ENCODE results near the gene VARS1. TPM values are rescaled to one million over a fixed set of nuclear protein-coding genes. Genes with fewer than 3 reads are reported as not detected.
"Not testable (repeated sequence)": the region's sequence is repeated elsewhere in the genome, so short reads cannot be mapped to it uniquely, and the experiment has no call there.

VARS1 gene
- total and polyA plus RNA-seq, 8 donors = 11.0 to 56.5 (median 25.9) TPM

DNA sequence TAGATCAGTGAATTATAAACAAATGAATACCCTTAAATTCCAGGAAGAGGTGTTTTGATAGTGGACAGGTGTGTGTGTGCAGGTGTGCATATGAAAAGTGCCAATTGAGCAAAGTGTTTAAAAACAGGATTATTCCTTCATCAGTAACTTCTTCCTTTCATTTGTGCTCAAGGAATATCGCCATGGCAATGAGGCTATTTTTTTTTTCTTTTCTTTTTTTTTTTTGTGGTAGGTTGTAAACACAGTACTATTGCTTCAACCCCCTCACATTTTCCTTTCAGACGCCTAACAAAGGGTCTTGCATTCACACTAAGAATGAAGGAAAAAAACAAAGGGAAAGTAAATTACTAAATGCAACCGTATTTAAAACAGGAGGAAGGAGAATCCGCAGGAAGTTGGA lies 30.0 kb upstream of the VARS1 start:
- intact Hi-C loops (cut with DNase I; ENCODE audit: low total_unique reads) = no loop called here

GRCh38 chr6:31823592-31824196 lies 28.1 kb upstream of the VARS1 start:
- H3K4me3 ChIP-seq; intact Hi-C loops (cut with DNase I; ENCODE audit: low total_unique reads); DNase-seq; H3K9me3 ChIP-seq; H3K36me3 ChIP-seq; H3K27me3 ChIP-seq: not testable (repeated sequence)
- Histone ChIP-seq H3K4me1 (peaks cover 49 to 76% (median 69%) of the 10 kb centered on the region in 4 donors), H3K27ac (peak overlapping the region; percentile 30 to 99 (median 98))
- 78 to 90% (median 88%) methylated on average over 9 of the region's 9 CpGs for WGBS, 5 donors

More for the DNA sequence above, 30.0 kb upstream of the VARS1 start:
- H3K4me1 ChIP-seq = peaks cover 31 to 61% (median 51%) of the 10 kb centered on the region in 4 donors
- no peaks in the 10 kb centered on the region for H3K36me3 ChIP-seq
- no peaks in the 10 kb centered on the region for H3K9me3 ChIP-seq
- no peak for DNase-seq
- no peaks in the 10 kb centered on the region for H3K27me3 ChIP-seq
- H3K4me3 ChIP-seq = no peak overlapping the region
- peak overlapping the region; percentile 89 to 99 (median 98) for H3K27ac ChIP-seq
- no peak for TF ChIP-seq CTCF (IDR thresholded peaks at IDR 0.05)
- no peak for TF ChIP-seq POLR2A (IDR thresholded peaks at IDR 0.05)
- no peak for TF ChIP-seq POLR2AphosphoS5 (IDR thresholded peaks at IDR 0.05)
- TF ChIP-seq EP300 (IDR thresholded peaks at IDR 0.05) = no peak
- 31 to 53% (median 39%) methylated on average over 4 of the region's 4 CpGs for WGBS, 5 donors

DNA sequence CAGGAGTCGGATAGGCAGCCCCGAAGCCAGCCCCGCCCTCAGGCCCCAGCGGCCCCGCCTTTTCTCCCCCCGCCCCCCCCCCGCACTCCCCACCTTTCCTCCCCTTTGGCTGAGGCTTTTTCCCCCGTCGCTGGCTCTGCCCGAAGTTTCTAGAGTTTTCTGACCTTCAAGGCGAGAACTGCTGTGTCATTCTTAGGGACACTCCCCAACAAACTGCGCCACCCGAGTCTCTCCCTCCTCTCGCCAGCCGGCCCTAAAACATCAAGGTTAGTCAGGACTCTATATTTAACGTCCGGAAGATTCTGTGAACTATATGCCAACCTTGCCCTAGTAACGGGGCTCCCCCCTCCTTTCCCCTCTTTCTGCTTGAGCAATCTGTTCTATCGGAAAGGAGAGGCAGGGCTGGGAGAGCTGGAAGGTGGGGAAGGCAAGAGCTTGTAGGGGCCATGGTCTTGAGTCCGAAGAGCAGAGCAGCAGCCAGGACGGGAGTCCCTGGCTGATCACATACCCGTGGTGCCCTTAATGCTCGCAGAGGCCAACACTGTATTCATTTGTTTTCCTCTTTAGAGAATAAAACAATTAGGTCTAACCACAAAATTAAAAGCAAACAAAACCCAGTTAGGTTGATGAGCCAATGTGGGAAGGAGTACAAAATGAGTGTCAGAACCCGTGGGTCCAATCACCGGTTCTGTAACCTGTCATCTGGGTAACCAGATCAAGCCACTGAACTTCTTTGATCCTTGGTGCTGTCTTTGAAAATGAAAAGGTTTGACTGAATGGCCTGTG lies 26.7 kb upstream of the VARS1 start:
- Histone ChIP-seq H3K4me3 (peak overlapping the region; percentile 41 to 54 (median 48)), H3K27me3 (no peaks in the 10 kb centered on the region), H3K27ac (peak overlapping the region; percentile 89 to 99 (median 98)), H3K36me3 (no peaks in the 10 kb centered on the region), H3K9me3 (no peaks in the 10 kb centered on the region), H3K4me1 (peaks cover 61 to 89% (median 81%) of the 10 kb centered on the region in 4 donors)
- intact Hi-C loops (cut with DNase I; ENCODE audit: low total_unique reads) = no loop called here
- peak; percentile 17 for TF ChIP-seq EP300 (IDR thresholded peaks at IDR 0.05)
- peak in 1 of 4 donors; percentile 62 for TF ChIP-seq POLR2A (IDR thresholded peaks at IDR 0.05)
- no peak for TF ChIP-seq CTCF (IDR thresholded peaks at IDR 0.05)
- peak; percentile 89 to 94 (median 91) for TF ChIP-seq POLR2AphosphoS5 (IDR thresholded peaks at IDR 0.05)
- WGBS, 5 donors = 1 to 2% (median 1%) methylated on average over 22 to 25 of the region's 25 CpGs
- DNase-seq = peak; percentile 88 to 93

- Histone ChIP-seq H3K4me3 (peak overlapping the region; percentile 41 to 54 (median 48)), H3K27ac (peak overlapping the region; percentile 89 to 99 (median 98)), H3K27me3 (no peaks in the 10 kb centered on the region), H3K36me3 (no peaks in the 10 kb centered on the region), H3K9me3 (no peaks in the 10 kb centered on the region), H3K4me1 (peaks cover 59 to 85% (median 78%) of the 10 kb centered on the region in 4 donors)
- WGBS, 5 donors = 1 to 4% (median 3%) methylated on average over 38 to 39 of the region's 39 CpGs
- intact Hi-C loops (cut with DNase I; ENCODE audit: low total_unique reads) = no loop called here
- peak; percentile 84 to 87 for DNase-seq
- TF ChIP-seq POLR2AphosphoS5 (IDR thresholded peaks at IDR 0.05) (peak in 2 of 3 donors; percentile 13 to 31), CTCF (IDR thresholded peaks at IDR 0.05) (no peak)
These were observed 25.9 kb upstream of the VARS1 start for GRCh38 chr6:31821301-31822035.

DNA sequence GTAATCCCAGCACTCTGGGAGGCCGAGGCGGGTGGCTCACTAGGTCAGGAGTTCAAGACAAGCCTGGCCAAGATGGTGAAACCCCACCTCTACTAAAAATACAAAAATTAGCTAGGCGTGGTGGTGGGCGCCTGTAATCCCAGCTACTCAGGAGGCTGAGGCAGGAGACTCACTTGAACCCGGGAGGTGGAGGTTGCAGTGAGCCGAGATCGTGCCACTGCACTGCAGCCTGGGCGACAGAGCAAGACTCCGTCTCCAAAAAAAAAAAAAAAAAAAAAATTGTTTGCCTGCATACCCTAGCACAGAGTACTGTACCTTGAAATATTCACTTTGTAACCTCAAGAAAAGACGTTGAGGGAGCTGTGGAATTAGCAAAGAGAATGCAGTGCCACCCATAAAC lies 24.8 kb upstream of the VARS1 start:
- H3K4me3 ChIP-seq; DNase-seq; H3K9me3 ChIP-seq; intact Hi-C loops (cut with DNase I; ENCODE audit: low total_unique reads); H3K27me3 ChIP-seq; H3K36me3 ChIP-seq: not testable (repeated sequence)
- Histone ChIP-seq H3K4me1 (peaks cover 49 to 74% (median 68%) of the 10 kb centered on the region in 4 donors), H3K27ac (peak overlapping the region; percentile 77 to 99 (median 98))
- 77 to 85% (median 84%) methylated on average over 9 to 10 of the region's 10 CpGs for WGBS, 5 donors
